ENCODE results near the gene SLF2. TPM values are rescaled to one million over a fixed set of nuclear protein-coding genes. Genes with fewer than 3 reads are reported as not detected.

The SLF2 gene
- total and polyA plus RNA-seq, 2 of the 13 experiments (the other 11 are each of a cell fraction or from before 2014, with no cell fraction given): 12.2 to 48.1 TPM

GRCh38 chr10:100970914-100971811 is 58.4 kb downstream of the SLF2 start (continued):
- TF ChIP-seq, protein P1, sequence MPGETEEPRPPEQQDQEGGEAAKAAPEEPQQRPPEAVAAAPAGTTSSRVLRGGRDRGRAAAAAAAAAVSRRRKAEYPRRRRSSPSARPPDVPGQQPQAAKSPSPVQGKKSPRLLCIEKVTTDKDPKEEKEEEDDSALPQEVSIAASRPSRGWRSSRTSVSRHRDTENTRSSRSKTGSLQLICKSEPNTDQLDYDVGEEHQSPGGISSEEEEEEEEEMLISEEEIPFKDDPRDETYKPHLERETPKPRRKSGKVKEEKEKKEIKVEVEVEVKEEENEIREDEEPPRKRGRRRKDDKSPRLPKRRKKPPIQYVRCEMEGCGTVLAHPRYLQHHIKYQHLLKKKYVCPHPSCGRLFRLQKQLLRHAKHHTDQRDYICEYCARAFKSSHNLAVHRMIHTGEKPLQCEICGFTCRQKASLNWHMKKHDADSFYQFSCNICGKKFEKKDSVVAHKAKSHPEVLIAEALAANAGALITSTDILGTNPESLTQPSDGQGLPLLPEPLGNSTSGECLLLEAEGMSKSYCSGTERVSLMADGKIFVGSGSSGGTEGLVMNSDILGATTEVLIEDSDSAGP (CRISPR knock-in tag; IDR thresholded peaks at IDR 0.05; ENCODE audit: borderline replicate concordance): peak; percentile 76; the same call in 1 of the 2 replicates
- TF ChIP-seq HIC2 (CRISPR knock-in tag; IDR thresholded peaks at IDR 0.05; ENCODE audit: low read depth) (peak; percentile 84; the same call in 1 of the 2 replicates), ZNF235 (CRISPR knock-in tag; IDR thresholded peaks at IDR 0.05; ENCODE audit: borderline replicate concordance) (no peak), ZBTB42 (CRISPR knock-in tag; IDR thresholded peaks at IDR 0.05) (no peak), ZNF318 (CRISPR knock-in tag; IDR thresholded peaks at IDR 0.05) (no peak), HOMEZ (CRISPR knock-in tag; IDR thresholded peaks at IDR 0.05; ENCODE audit: low read depth) (peak; percentile 82), MTERF4 (CRISPR knock-in tag; IDR thresholded peaks at IDR 0.05) (no peak), LCORL (IDR thresholded peaks at IDR 0.05) (peak; percentile 86), LCORL (CRISPR knock-in tag; IDR thresholded peaks at IDR 0.05) (peak; percentile 100), ZNF883 (CRISPR knock-in tag; IDR thresholded peaks at IDR 0.05; ENCODE audit: not compliant biosample characterization) (no peak), ZMYM3 (CRISPR knock-in tag; IDR thresholded peaks at IDR 0.05) (peak; percentile 72)
- TF ChIP-seq, protein P2, sequence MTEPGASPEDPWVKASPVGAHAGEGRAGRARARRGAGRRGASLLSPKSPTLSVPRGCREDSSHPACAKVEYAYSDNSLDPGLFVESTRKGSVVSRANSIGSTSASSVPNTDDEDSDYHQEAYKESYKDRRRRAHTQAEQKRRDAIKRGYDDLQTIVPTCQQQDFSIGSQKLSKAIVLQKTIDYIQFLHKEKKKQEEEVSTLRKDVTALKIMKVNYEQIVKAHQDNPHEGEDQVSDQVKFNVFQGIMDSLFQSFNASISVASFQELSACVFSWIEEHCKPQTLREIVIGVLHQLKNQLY (CRISPR knock-in tag; IDR thresholded peaks at IDR 0.05): peak; percentile 92

Measured in HepG2 (cell line).